ENCODE results near the gene AMPD3. TPM values are rescaled to one million over a fixed set of nuclear protein-coding genes. Genes with fewer than 3 reads are reported as not detected.

AMPD3 gene
- total and polyA plus RNA-seq, 2 of the 13 experiments (the other 11 are each of a cell fraction or from before 2014, with no cell fraction given) = 0.33 to 2.3 TPM

GRCh38 chr11:10540915-10541560 is 86.0 kb downstream of the AMPD3 start, which contains the start of gene RNF141 (continued):
- TF ChIP-seq ZNF577 (CRISPR knock-in tag; IDR thresholded peaks at IDR 0.05; ENCODE audit: borderline replicate concordance, low read depth) (no peak), MED1 (CRISPR knock-in tag; IDR thresholded peaks at IDR 0.05) (no peak; the same call in 1 of the 2 replicates), AHDC1 (CRISPR knock-in tag; IDR thresholded peaks at IDR 0.05; ENCODE audit: borderline replicate concordance) (no peak), NR0B2 (CRISPR knock-in tag; IDR thresholded peaks at IDR 0.05) (peak; percentile 86), ZNF432 (CRISPR knock-in tag; IDR thresholded peaks at IDR 0.05; ENCODE audit: borderline replicate concordance) (no peak), ZNF20 (CRISPR knock-in tag; IDR thresholded peaks at IDR 0.05) (no peak), ATF1 (CRISPR knock-in tag; IDR thresholded peaks at IDR 0.05) (peak; percentile 97), ZHX2 (IDR thresholded peaks at IDR 0.05; ENCODE audit: low read depth) (peak; percentile 85), ZHX2 (CRISPR knock-in tag; IDR thresholded peaks at IDR 0.05; ENCODE audit: borderline replicate concordance) (peak; percentile 52; the same call in 1 of the 2 replicates), RERE (CRISPR knock-in tag; IDR thresholded peaks at IDR 0.05; ENCODE audit: low read depth) (no peak)

All from HepG2 (cell line).